IPS-20b (cell line): ENCODE measurements around the gene KCNJ5.

Experiments used
- H3K27ac ChIP-seq: one replicate; pipeline ENCODE4 v1.5.1; 2013; ENCODE audit warnings: low read length
- H3K27me3 ChIP-seq: 2 replicates; pipeline ENCODE4 v1.6.1; 2013; ENCODE audit warnings: mild to moderate bottlenecking, low read length, inconsistent platforms; ENCODE audit not compliant: insufficient read depth
- H3K36me3 ChIP-seq: 2 replicates; pipeline ENCODE4 v1.6.1; 2013; ENCODE audit warnings: low read depth, mild to moderate bottlenecking, inconsistent platforms, low read length, moderate library complexity; ENCODE audit not compliant: insufficient read depth
- H3K4me1 ChIP-seq: 2 replicates; pipeline ENCODE4 v1.6.1; 2013; ENCODE audit warnings: mild to moderate bottlenecking, control low read depth, inconsistent platforms, low read length, moderate library complexity; ENCODE audit not compliant: insufficient read depth
- H3K4me3 ChIP-seq: 2 replicates; pipeline ENCODE4 v1.5.1; 2013; ENCODE audit warnings: mild to moderate bottlenecking, low read length, inconsistent platforms
- H3K9ac ChIP-seq: 2 replicates; pipeline ENCODE4 v1.6.1; 2013; ENCODE audit warnings: low read depth, mild to moderate bottlenecking, inconsistent platforms, low read length, moderate library complexity
- H3K9me3 ChIP-seq: 2 replicates; pipeline ENCODE4 v1.6.1; 2013; ENCODE audit warnings: mild to moderate bottlenecking, low read depth, low read length, inconsistent platforms; ENCODE audit not compliant: insufficient read depth

KCNJ5 gene

DNA sequence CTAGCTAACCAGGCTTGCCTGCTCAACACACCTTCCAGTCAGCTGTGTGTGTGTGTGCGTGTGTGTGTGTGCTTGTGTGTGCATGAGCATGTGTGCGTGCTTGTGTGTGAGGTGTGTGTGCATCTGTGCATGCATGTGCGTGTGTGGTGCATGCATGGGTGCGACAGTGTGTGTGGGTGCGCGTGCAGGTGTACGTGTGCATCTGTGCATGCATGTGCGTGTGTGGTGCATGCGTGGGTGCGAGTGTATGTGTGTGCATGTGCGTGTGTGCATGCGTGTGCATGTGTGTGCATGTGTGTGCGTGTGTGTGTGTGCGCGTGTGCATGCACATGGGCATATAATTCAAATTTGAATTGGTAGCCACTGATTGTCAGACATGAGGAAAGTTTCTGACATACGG is 62.0 kb downstream of the KCNJ5 start:
- Histone ChIP-seq H3K9me3 (no peaks in the 10 kb centered on the region), H3K36me3 (no peaks in the 10 kb centered on the region), H3K4me3 (no peak overlapping the region), H3K27ac (no peak overlapping the region), H3K9ac (no peak overlapping the region), H3K27me3 (no peaks in the 10 kb centered on the region; the same call in 1 of the 2 replicates), H3K4me1 (no peaks in the 10 kb centered on the region; the same call in 1 of the 2 replicates)

DNA sequence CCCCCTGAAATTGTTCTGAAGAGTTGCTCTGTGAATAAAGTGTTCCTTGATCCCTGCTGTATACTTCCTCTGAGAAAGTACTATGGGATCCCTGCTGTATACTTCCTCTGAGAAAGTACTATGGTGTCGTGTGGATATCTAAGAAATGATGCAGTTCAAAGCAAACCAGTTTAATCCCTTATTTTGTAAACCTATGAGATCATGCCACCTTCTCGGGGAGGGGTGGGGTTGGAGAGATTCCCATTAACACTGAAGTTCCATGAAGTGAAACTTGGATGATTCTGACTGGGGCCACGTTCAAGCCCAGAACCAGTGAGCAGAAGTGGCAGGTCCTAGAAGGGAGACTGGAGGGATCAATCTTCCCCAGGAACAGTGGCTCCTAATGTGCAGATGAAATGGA is 64.5 kb downstream of the KCNJ5 start:
- Histone ChIP-seq H3K27ac (no peak overlapping the region), H3K4me1 (no peaks in the 10 kb centered on the region), H3K4me3 (no peak overlapping the region), H3K9me3 (no peaks in the 10 kb centered on the region), H3K36me3 (no peaks in the 10 kb centered on the region), H3K27me3 (no peaks in the 10 kb centered on the region; the same call in 1 of the 2 replicates), H3K9ac (no peak overlapping the region)

DNA sequence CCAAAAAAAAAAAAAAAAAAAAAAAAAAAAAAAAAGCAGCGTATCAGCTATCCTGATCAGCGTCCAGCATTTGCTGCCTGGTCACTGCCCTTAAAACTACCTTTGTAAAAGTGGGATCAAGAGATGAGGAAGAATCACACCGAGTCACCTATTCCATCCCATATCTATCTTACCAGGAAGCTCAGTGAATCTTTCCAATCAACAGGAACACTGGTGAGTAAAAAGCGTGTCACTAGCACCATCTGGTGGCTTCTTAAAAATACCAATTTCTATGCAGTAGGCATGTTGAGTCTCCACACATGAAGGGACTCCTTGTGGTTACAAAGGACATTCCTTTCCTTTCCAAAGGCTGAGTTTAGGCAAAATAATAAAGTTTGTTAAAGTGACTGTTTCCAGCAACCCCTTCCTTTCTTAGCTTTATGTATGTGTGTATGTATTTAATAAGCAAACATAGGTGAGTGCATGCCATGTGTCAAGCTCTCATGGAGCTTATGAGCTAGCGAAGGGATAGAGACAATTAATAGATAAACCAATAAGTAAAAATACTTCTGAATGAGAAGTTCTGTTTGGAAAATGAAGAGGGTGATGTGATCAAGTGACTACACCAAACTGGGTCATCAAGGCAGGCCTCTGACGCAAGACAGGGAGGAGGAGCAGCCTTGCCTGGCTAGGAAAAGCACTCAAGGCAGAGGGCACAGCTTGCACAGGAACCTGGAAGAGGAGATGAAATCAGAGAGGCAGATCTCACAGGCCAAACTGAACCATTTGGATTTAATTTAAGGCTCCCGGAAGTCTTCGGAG is 65.4 kb downstream of the KCNJ5 start:
- Histone ChIP-seq H3K36me3 (no peaks in the 10 kb centered on the region), H3K4me1 (no peaks in the 10 kb centered on the region), H3K9me3 (no peaks in the 10 kb centered on the region), H3K9ac (no peak overlapping the region), H3K4me3 (no peak overlapping the region), H3K27me3 (no peaks in the 10 kb centered on the region; the same call in 1 of the 2 replicates), H3K27ac (no peak overlapping the region)

DNA sequence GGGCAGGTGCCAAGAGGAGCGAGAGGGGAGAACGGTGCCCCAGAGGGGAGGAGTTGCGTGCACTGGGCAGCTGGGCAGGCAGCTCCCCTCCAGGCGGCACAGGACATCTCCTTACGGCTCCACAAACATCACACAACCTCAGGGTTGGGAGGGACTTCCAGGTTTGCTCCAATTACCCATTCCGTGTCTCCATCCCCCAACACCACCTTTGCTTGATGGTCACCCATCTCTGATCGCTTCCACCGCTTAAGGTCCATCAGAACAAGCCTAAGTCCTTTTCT is 66.0 kb downstream of the KCNJ5 start:
- no peak overlapping the region for H3K4me3 ChIP-seq
- H3K27ac ChIP-seq, result no peak overlapping the region
- H3K36me3 ChIP-seq, result no peaks in the 10 kb centered on the region
- H3K27me3 ChIP-seq, result no peaks in the 10 kb centered on the region; the same call in 1 of the 2 replicates
- H3K9ac ChIP-seq, result no peak overlapping the region
- no peaks in the 10 kb centered on the region for H3K9me3 ChIP-seq
- H3K4me1 ChIP-seq, result no peaks in the 10 kb centered on the region

DNA sequence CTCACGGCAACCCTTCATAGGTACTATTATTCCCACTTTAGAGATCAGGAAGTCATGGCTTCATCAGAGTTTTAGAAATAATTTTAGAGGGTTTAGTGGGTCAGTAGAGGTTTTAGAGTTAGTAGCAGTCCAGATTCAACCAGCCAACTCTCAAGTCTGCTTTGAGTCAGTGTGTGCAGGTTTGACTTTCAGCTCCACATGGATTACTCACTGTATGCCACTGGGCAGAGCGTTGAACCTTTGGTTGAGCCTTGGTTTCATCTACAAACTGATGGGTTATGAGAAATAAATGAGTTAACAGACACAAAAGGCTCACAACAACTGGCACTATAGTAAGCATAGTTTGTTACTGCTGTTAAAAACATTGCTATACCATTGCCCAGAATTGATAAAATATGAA is 70.5 kb downstream of the KCNJ5 start:
- no peak overlapping the region for H3K27ac ChIP-seq
- H3K4me1 ChIP-seq, result no peaks in the 10 kb centered on the region
- H3K9ac ChIP-seq, result no peak overlapping the region
- H3K9me3 ChIP-seq, result no peaks in the 10 kb centered on the region
- no peaks in the 10 kb centered on the region for H3K36me3 ChIP-seq
- H3K27me3 ChIP-seq, result no peaks in the 10 kb centered on the region
- H3K4me3 ChIP-seq, result no peak overlapping the region

DNA sequence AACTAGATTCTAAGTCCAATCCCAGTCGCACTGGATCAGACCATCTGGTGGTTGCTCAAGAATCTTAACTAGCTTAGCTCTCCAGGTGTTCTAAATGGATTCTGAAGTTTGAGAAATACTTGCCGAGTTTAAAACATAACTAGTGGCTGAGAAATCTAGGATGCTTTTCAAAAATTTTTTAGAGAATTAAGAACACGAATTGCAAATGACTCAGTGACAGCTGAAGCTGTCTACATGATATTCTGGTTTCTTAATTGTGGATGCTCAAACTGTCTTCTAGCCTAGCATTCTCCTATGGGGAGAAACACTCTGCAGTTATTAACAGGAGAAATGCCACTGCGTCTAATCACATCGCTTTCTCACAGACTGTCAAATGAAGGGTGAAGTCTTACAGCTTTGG is 71.7 kb downstream of the KCNJ5 start:
- no peak overlapping the region for H3K9ac ChIP-seq
- no peaks in the 10 kb centered on the region for H3K9me3 ChIP-seq
- no peaks in the 10 kb centered on the region for H3K4me1 ChIP-seq
- no peak overlapping the region for H3K27ac ChIP-seq
- H3K27me3 ChIP-seq, result no peaks in the 10 kb centered on the region
- no peak overlapping the region for H3K4me3 ChIP-seq
- H3K36me3 ChIP-seq, result no peaks in the 10 kb centered on the region

DNA sequence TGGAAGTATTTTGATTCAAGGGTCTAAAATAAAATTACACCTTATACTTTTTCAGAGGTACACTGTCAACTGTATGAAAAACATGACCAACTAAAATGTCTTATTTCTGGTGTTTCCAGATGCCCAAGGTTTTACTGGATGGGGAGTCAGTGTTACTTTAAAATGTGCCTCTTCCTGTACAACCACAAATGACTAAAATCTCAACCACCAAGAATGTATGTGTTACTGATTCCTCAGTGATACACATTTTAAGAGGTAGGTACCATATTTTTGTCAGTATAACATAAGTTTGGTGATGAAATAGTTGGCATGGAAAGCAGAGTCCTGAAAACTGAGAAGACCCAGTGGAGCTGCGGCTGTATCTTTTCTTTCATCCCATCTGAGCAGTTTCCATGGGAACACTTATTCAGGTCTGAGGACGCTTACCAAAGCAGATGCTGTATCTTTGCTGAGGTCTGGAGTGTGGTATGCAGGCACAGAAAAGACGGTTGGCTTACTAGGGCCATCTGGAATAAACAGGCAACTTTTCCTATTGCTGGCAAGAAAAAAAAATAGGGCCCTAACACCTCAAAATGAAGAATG is 72.7 kb downstream of the KCNJ5 start:
- no peak overlapping the region for H3K27ac ChIP-seq

DNA sequence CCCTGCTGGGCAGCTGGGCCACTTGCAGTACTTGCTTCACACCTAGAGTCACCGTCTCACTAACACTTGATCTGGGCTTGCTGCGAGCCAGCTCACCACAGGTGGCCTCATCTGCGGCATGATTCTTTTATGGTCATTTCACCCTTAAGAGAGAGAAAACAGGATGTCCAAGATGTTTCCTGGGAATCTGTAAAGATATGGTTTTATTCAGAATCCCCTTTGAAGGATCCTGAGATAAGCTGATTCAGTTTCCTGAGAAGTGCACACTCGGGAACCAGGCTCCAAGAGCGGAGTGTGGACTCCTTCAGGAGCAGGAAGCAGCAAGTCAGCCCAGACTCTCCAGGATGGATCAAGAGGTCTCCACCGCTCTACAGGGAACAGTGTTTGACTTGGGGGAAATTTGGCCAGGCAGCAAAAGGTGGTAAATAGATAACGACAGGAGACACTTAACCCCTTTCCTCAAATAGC is 73.3 kb downstream of the KCNJ5 start:
- Histone ChIP-seq H3K27me3 (no peaks in the 10 kb centered on the region), H3K4me3 (no peak overlapping the region), H3K36me3 (peaks cover 13% of the 10 kb centered on the region), H3K4me1 (no peaks in the 10 kb centered on the region), H3K27ac (no peak overlapping the region), H3K9ac (no peak overlapping the region), H3K9me3 (no peaks in the 10 kb centered on the region)

More for the DNA sequence above, 72.7 kb downstream of the KCNJ5 start:
- Histone ChIP-seq H3K4me3 (no peak overlapping the region), H3K27me3 (no peaks in the 10 kb centered on the region), H3K9ac (no peak overlapping the region), H3K4me1 (no peaks in the 10 kb centered on the region), H3K36me3 (peaks cover 7% of the 10 kb centered on the region; the same call in 1 of the 2 replicates), H3K9me3 (no peaks in the 10 kb centered on the region)

DNA sequence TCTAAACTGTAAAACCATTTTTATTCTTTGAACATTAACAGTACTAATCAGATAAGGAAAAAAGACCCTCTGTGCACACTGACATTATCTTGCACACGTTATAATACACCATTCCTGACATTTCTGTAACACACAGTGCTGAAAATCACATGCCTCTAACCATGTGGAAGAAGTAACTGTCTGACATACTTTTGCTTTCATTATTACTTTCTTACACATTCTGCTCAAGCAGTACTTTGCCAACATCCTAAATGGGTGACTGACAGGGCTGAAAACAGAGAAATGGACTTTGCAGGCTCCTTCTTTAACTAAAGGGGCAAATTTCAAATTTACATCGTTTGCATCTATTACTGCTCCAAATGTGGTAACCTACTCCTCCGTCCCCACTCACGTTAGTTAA is 74.3 kb downstream of the KCNJ5 start:
- no peaks in the 10 kb centered on the region for H3K27me3 ChIP-seq
- no peak overlapping the region for H3K27ac ChIP-seq
- H3K9me3 ChIP-seq, result no peaks in the 10 kb centered on the region
- H3K36me3 ChIP-seq, result peaks cover 22% of the 10 kb centered on the region
- H3K4me3 ChIP-seq, result no peak overlapping the region
- no peaks in the 10 kb centered on the region for H3K4me1 ChIP-seq
- no peak overlapping the region for H3K9ac ChIP-seq

DNA sequence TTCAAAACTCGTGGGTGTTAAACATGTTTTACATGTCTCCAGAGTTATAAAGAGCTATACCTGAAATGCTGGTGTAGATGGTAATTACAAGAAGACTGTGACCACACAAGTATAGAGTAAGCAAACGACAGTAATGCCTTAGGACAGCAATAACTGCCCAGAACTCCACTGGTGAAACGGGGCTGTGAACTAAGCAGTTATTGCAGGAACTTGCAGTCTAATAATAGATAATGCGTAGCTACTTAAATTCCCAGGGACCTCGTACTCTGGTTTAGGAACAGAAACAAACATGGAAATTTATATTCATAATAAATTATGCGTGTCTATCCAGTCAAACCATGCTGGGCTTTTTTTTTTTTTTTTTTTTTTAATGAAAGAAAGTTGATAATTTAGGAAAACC is 76.4 kb downstream of the KCNJ5 start:
- Histone ChIP-seq H3K4me3 (no peak overlapping the region), H3K4me1 (no peaks in the 10 kb centered on the region), H3K27me3 (no peaks in the 10 kb centered on the region), H3K36me3 (peaks cover 43% of the 10 kb centered on the region), H3K9ac (no peak overlapping the region), H3K27ac (no peak overlapping the region), H3K9me3 (no peaks in the 10 kb centered on the region)

DNA sequence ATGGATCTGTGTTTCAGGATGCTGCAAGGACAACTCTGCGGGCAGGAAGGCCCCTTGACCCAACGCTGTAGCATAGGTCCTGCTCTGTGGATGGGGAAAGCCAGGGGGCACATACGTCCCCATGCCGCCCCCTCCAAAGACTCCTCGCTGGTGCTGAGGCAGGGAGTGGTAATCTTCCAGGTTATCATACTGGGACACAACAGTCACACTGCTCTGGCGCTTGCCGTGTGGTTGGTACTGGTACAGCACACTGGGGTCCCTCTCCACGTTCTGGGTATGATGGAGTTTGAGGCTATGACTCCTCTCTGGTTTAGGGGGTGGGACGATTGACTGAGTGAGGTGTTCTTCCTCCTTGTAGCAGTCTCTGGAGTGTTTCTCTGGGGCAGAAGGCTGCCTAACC is 77.8 kb downstream of the KCNJ5 start:
- H3K27me3 ChIP-seq, result no peaks in the 10 kb centered on the region
- no peak overlapping the region for H3K4me3 ChIP-seq
- H3K36me3 ChIP-seq, result peaks cover 57% of the 10 kb centered on the region
- H3K9me3 ChIP-seq, result no peaks in the 10 kb centered on the region
- H3K9ac ChIP-seq, result no peak overlapping the region
- H3K27ac ChIP-seq, result no peak overlapping the region
- no peaks in the 10 kb centered on the region for H3K4me1 ChIP-seq
